Esophagus (tissue), 2 donors: ENCODE results near the gene SLC38A1. TPM values are rescaled to one million over a fixed set of nuclear protein-coding genes. Genes with fewer than 3 reads are reported as not detected.

Source experiments
- H3K27ac ChIP-seq, 2 donors: one replicate each; pipeline ENCODE4 v1.5.1; 2013; ENCODE audit warnings: low read depth in 2 of 2, mild to moderate bottlenecking in 2 of 2, inconsistent platforms in 1 of 2, low read length in 1 of 2, moderate library complexity in 1 of 2
- H3K27me3 ChIP-seq, 2 donors: one replicate each; pipeline ENCODE4 v1.6.1; 2013; ENCODE audit warnings: low read length in 2 of 2, control low read depth in 1 of 2, mild to moderate bottlenecking in 1 of 2; ENCODE audit not compliant: insufficient read depth in 2 of 2, control insufficient read depth in 1 of 2
- H3K36me3 ChIP-seq, 2 donors: one replicate each; pipeline ENCODE4 v1.6.1; 2013; ENCODE audit warnings: low read length in 1 of 2; ENCODE audit not compliant: control insufficient read depth in 2 of 2, insufficient read depth in 2 of 2
- H3K4me1 ChIP-seq, 2 donors: one replicate each; pipeline ENCODE4 v1.6.1; 2013; ENCODE audit warnings: low read length in 1 of 2; ENCODE audit not compliant: control insufficient read depth in 2 of 2, insufficient read depth in 2 of 2
- H3K4me3 ChIP-seq, 2 donors: one replicate each; pipeline ENCODE4 v1.5.1; 2013; ENCODE audit warnings: low read length in 2 of 2, mild to moderate bottlenecking in 2 of 2, low read depth in 1 of 2, moderate library complexity in 1 of 2
- H3K9me3 ChIP-seq, 2 donors: one replicate each; pipeline ENCODE4 v1.6.1; 2013; ENCODE audit warnings: mild to moderate bottlenecking in 2 of 2, low read depth in 1 of 2, low read length in 1 of 2, moderate library complexity in 1 of 2; ENCODE audit not compliant: control insufficient read depth in 2 of 2, insufficient read depth in 1 of 2
- WGBS, 2 donors: extraction: QIAGEN DNeasy Blood & Tissue Kit; methylation state at CpG; one replicate each; pipeline ENCODE4 v1.1.7; 2013; 5-methylcytosine and 5-hydroxymethylcytosine counted together
- polyA plus RNA-seq, 2 donors: library from polyadenylated mRNA; stranded (reverse); fragments of 200-250 nt; gene quantifications; one replicate each; pipeline ENCODE4 v1.2.3, GENCODE V29; 2013
- donor health status: healthy with polysubstance abuse.
- donor health status: Bipolar disorder and iron deficiency.

Gene SLC38A1
- polyA plus RNA-seq, 2 donors: 14.4 to 16.9 TPM

DNA sequence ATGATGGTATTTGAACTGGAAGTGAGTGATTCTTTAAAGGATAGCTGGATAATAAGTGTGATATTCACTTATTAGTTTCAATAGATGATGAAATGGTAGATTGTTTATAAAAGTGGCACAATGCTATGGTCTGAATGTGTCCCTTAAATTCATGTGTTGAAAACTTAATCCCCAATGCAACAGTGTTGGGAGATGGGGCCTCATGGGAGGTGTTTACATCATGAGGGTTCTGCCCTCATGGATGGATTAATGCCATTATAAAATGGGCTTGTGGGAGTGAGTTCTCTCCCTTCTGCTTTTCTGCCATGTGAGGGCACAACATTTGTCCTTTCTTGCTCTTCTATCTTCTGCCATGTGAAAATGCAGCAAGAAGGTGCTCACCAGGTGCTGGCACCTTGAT, 134.0 kb downstream of the SLC38A1 start:
- Histone ChIP-seq H3K4me1 (no peaks in the 10 kb centered on the region), H3K27me3 (no peaks in the 10 kb centered on the region), H3K27ac (no peak overlapping the region), H3K4me3 (no peak overlapping the region), H3K9me3 (no peaks in the 10 kb centered on the region), H3K36me3 (no peaks in the 10 kb centered on the region)

DNA sequence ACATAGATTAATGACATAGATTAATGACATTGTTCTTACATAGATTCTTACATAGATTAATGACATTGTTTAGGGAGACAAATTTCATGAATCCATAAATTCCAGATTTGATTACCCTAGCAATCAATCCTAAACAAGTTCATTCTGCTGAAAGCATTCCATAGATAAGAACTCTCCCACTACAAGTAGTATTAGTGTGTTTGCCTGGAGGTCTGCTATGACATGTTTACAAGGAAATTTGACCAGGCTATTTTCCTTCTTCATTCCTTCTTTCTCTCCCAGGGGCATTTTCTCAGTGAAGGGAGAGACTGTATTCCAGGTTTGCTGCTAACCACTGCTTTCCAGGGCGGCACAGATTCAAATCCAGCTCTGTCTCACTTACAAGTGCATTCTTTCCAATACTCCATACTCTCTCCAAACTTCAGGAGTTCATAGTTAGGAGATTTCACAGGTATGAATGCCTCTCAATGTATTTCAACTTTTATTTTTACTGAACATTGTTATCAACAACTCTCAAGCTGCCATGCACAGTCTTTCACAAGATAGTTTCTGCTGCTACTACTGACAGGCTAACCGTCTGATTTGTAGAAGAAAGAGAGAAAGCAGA, 134.5 kb downstream of the SLC38A1 start:
- Histone ChIP-seq H3K27ac (no peak overlapping the region), H3K4me3 (no peak overlapping the region), H3K36me3 (no peaks in the 10 kb centered on the region), H3K9me3 (no peaks in the 10 kb centered on the region), H3K4me1 (no peaks in the 10 kb centered on the region), H3K27me3 (no peaks in the 10 kb centered on the region)
- WGBS, 2 donors: 70 to 86% methylated on average over 2 of the region's 2 CpGs

DNA sequence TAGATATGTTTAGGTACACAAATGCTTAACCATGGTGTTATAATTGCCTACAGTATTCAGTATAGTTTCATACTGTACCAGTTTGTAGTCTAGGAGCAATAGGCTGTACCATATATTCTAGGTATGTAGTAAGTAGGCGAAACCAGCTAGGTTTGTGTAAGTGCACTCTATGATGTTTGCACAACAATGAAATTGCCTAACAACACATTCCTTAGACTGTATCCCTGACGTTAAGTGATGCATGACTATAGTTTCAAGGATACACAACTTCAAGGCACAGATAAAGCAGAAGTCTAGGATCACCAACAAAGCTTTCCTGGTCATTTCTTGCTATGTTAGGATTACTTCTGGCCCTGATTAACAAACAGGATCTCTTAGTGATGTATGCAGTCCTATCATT, 135.1 kb downstream of the SLC38A1 start:
- H3K27me3 ChIP-seq: no peaks in the 10 kb centered on the region
- 56 to 64% methylated on average over 2 of the region's 2 CpGs for WGBS, 2 donors
- H3K27ac ChIP-seq: no peak overlapping the region
- H3K4me1 ChIP-seq: no peaks in the 10 kb centered on the region
- no peak overlapping the region for H3K4me3 ChIP-seq
- H3K36me3 ChIP-seq: no peaks in the 10 kb centered on the region
- H3K9me3 ChIP-seq: no peaks in the 10 kb centered on the region

Other genes starting within 250 kb of the SLC38A1 start
- gene SLC38A2, start 103.7 kb upstream of the SLC38A1 start, polyA plus RNA-seq: 10 to 100 TPM; 80.2 to 82.8 TPM